GM12878 (cell line): Measurements from ENCODE around the gene CREB5. TPM values are rescaled to one million over a fixed set of nuclear protein-coding genes. Genes with fewer than 3 reads are reported as not detected.

Experiments used
- CREB1 ChIP-seq: IDR thresholded peaks from 2 replicates; pipeline ENCODE4 v1.6.1; 2012; ENCODE audit warnings: low read depth, mild to moderate bottlenecking, inconsistent platforms
- EED ChIP-seq: sonication (generic); IDR thresholded peaks from 2 replicates; pipeline ENCODE4 v1.6.1; 2016; ENCODE audit warnings: antibody characterized with exemption, low read depth
- RAD51 ChIP-seq: fragments of 450-650 bp; IDR thresholded peaks from 2 replicates; pipeline ENCODE4 v1.6.1; 2016; ENCODE audit warnings: moderate library complexity, mild to moderate bottlenecking, inconsistent platforms
- RUNX3 ChIP-seq: IDR thresholded peaks from 2 replicates; pipeline ENCODE4 v1.6.1; 2012; ENCODE audit warnings: low read length, inconsistent platforms
- SMARCA5 ChIP-seq: fragments of 450-650 bp; IDR thresholded peaks from 2 replicates; pipeline ENCODE4 v1.6.1; 2017; ENCODE audit warnings: mild to moderate bottlenecking
- polyA plus RNA-seq, 11 experiments: library from polyadenylated mRNA; depleted of rRNA in 4 of 11; unstranded in 6 of 11; stranded (reverse) in 5 of 11; fragments of >200 nt; fragmentation: Nextera tagmentation in 4 of 11; fragmentation: Illumina TruSeq in 1 of 11; extraction: Ambion mirVana in 4 of 11; extraction: Trizol in 1 of 11; gene quantifications; 1 replicate in 1 of 11; 2 replicates in 10 of 11; pipeline versions ENCODE4 v1.2.1 to v1.2.3, GENCODE V29; 2011 to 2016; ENCODE audit warnings: inconsistent platforms in 2 of 11, missing spikeins in 2 of 11, low read depth in 1 of 11
- total RNA-seq, 4 experiments: library from RNA; depleted of rRNA in 3 of 4; stranded (reverse); fragments of >200 nt in 3 of 4; fragmentation: Illumina TruSeq in 1 of 4; extraction: Trizol in 1 of 4; gene quantifications; 2 replicates each; pipeline versions ENCODE4 v1.2.1 to v1.2.3, GENCODE V29; 2013 to 2021
- TF ChIP-seq, protein P1 (sequence below): fragments of 450-650 bp; IDR thresholded peaks from 2 replicates; pipeline ENCODE4 v1.6.1; 2017; ENCODE audit warnings: borderline replicate concordance
- TF ChIP-seq, protein P2 (sequence below): fragments of 450-650 bp; IDR thresholded peaks from 2 replicates; pipeline ENCODE4 v1.6.1; 2016; ENCODE audit warnings: mild to moderate bottlenecking
- TF ChIP-seq, protein P3 (sequence below), 3 experiments: IDR thresholded peaks in 2 of 3; conservative IDR thresholded peaks in 1 of 3; 2 replicates each; pipeline ENCODE4 v1.5.1; 2011; ENCODE audit warnings: low read depth in 3 of 3, low read length in 3 of 3, mild to moderate bottlenecking in 3 of 3, control low read depth in 2 of 3, moderate library complexity in 2 of 3, inconsistent platforms in 1 of 3, mixed read lengths in 1 of 3; ENCODE audit not compliant: control insufficient read depth in 2 of 3, insufficient read depth in 1 of 3; ENCODE audit errors: extremely low read depth in 1 of 3

CREB5 gene
- total and polyA plus RNA-seq, 10 of the 15 experiments (the other 5 are each of a cell fraction or from before 2014, with no cell fraction given): 12.9 to 74.1 (median 53.0) TPM

DNA sequence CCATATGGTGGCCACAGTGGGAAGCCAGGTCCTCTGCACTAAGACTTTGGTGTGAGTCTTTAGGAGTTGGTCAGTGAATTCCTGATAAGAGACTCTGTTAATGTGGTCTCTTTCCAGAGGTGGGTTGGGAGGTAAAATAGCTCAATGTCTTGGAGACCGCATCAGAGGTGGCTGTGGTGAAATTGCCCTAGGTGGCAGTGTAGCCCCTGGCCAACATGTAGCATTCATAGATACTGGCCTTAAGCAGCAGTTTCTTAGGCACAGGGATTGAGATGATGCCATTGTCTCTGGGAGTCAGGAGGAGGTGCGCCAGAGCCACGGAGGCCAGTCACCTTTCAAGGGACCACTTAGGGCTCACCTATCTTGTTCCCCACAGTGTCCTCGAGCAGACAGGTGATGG, 202.8 kb downstream of the CREB5 start (continued):
- TF ChIP-seq, protein P1, sequence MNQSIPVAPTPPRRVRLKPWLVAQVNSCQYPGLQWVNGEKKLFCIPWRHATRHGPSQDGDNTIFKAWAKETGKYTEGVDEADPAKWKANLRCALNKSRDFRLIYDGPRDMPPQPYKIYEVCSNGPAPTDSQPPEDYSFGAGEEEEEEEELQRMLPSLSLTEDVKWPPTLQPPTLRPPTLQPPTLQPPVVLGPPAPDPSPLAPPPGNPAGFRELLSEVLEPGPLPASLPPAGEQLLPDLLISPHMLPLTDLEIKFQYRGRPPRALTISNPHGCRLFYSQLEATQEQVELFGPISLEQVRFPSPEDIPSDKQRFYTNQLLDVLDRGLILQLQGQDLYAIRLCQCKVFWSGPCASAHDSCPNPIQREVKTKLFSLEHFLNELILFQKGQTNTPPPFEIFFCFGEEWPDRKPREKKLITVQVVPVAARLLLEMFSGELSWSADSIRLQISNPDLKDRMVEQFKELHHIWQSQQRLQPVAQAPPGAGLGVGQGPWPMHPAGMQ: no peak
- TF ChIP-seq EED: no peak
- no peak for TF ChIP-seq RAD51
- TF ChIP-seq SMARCA5: no peak
- TF ChIP-seq RUNX3: 0 out of 2 replicates have a peak, but pooled peaks have one; percentile 16
- TF ChIP-seq, protein P2, sequence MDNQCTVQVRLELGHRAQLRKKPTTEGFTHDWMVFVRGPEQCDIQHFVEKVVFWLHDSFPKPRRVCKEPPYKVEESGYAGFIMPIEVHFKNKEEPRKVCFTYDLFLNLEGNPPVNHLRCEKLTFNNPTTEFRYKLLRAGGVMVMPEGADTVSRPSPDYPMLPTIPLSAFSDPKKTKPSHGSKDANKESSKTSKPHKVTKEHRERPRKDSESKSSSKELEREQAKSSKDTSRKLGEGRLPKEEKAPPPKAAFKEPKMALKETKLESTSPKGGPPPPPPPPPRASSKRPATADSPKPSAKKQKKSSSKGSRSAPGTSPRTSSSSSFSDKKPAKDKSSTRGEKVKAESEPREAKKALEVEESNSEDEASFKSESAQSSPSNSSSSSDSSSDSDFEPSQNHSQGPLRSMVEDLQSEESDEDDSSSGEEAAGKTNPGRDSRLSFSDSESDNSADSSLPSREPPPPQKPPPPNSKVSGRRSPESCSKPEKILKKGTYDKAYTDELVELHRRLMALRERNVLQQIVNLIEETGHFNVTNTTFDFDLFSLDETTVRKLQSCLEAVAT: no peak
- TF ChIP-seq CREB1: no peak
- TF ChIP-seq, protein P3, sequence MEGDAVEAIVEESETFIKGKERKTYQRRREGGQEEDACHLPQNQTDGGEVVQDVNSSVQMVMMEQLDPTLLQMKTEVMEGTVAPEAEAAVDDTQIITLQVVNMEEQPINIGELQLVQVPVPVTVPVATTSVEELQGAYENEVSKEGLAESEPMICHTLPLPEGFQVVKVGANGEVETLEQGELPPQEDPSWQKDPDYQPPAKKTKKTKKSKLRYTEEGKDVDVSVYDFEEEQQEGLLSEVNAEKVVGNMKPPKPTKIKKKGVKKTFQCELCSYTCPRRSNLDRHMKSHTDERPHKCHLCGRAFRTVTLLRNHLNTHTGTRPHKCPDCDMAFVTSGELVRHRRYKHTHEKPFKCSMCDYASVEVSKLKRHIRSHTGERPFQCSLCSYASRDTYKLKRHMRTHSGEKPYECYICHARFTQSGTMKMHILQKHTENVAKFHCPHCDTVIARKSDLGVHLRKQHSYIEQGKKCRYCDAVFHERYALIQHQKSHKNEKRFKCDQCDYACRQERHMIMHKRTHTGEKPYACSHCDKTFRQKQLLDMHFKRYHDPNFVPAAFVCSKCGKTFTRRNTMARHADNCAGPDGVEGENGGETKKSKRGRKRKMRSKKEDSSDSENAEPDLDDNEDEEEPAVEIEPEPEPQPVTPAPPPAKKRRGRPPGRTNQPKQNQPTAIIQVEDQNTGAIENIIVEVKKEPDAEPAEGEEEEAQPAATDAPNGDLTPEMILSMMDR (IDR thresholded peaks at IDR 0.05 in 2 of 3, conservative IDR thresholded peaks at IDR 0.05 in 1 of 3; ENCODE audit: control insufficient read depth in 2 of 3, extremely low read depth in 1 of 3, insufficient read depth in 1 of 3, low read depth in 3 of 3, low read length in 3 of 3): peak; percentile 15 to 24 (median 18); a peak in 3 of 6 replicates
- TF ChIP-seq, all 136 proteins: peak for 4
